Activated CD8-positive, alpha-beta memory T cell treated with anti-CD3 and anti-CD28 coated beads for 1 hour (primary cell): ENCODE data around the gene MEF2D.

Experiments used
- DNase-seq, 2 donors: peaks; one replicate each; pipeline ENCODE4 v3.0.0-alpha.2; 2020; ENCODE audit warnings: low read depth in 1 of 2; ENCODE audit errors: extremely low read depth in 1 of 2

The MEF2D gene

DNA sequence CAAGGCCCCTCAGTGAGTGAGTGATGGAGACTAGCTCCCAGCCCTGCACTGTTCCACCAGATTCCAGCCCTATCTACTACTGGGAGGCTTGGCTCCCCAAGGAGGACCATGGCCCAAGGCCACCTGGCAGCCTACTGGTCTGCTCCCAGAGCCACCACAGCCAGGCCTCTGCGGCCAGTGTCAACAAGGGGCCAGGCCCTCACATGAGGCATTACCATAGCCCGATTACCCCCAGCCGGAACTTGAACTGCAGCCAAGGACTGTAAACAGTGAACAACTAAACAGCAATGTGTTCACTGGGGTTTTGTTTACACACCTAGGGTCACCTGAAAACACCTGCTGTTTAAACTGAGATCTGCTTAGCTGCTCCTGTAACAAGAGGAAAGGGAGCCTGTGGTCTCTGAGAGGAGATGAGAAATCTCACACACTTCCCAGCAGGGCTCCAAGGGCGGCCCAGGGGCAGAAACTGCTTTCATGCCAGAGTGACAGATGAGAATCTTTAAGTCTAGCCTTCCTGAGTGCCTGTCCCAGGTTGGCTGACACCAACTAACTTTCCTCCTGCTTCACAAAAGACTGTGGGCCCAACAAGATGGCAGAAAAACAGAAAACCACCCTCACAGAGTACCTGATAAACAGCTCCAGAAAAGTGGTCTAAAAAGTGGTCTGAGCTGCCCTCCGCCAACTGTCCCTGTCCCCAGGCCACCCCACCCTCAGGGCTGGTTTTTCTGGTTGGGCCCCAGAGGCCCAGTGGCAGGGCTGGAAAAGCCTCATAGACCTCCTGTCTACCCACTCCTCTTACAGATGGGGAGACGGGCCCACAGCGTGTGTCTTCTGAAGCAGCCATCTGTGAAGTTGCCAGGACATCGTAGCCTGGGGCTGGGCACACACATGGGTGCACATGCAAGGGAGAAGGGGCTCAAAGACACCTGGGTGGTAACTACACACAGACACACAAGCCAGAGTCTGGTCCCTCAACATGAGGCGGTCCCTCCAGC lies 28.8 kb downstream of the MEF2D start:
- DNase-seq = no peak

DNA sequence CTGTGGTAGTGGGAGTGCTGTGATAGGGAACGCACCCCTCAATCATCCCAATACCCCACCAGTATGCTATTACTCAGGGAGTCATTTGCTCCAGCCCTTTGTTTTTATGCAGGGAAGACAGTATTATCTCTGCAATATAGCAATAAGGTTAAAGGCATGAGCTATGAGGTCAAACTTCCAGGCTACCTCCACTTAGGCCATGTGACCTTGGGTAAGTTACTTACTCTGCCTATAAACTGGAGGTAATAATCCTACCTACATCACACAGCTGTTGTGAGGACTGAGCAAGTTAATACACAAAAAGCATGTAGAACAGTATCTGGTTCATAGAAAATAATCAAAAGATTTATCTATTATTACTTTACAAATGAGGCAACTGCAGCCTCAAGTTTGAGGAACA lies 30.1 kb downstream of the MEF2D start:
- no peak for DNase-seq

DNA sequence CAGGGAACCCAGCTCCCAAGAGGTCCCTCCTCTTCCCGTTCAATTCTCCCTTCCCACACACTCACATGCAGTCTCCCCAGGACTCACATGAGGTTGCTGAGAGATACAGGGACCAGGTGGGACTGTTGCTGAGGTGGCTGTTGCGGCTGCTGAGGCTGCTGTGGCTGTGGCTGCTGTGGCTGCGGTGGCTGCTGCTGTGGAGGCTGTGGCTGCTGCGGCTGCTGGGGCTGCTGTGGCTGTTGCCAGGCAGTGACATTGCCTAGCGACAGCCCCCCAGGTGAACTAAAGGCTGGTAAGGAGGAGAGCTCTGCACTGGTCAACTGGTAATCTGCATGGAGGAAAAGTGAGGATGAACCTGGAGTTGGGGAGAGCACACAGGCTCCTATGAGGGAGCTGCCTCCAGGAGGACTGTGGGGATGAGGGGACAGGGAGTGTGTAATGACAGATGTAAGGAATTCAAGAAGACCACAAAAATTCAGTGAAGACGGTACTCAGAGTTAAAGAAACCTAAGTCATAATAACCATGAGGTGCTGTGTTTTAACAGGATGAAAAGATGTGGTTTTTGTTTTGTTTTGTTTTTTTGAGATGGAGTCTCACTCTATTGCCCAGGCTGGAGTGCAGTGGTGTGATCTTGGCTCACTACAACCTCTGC lies 31.8 kb downstream of the MEF2D start:
- DNase-seq = no peak

DNA sequence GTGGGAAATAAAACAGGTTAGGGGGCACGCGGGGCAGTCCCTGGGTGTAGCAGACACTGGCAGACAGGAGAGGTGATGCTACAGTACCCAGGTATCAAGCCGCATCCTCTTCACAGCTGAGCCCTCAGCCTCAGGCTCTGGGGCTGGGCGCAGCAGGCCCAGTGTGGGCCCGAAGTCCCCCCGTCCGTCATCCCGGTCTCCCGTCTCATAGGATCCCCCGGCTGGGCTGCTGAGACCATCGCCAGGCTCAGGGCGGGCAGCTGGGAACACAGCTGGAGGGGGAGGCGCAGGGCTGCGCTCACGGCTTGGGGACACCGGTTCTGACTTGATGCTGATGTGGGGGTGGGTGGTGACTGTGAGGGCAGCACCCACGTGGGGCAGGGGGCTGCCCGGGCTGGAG lies 32.7 kb downstream of the MEF2D start:
- no peak for DNase-seq

DNA sequence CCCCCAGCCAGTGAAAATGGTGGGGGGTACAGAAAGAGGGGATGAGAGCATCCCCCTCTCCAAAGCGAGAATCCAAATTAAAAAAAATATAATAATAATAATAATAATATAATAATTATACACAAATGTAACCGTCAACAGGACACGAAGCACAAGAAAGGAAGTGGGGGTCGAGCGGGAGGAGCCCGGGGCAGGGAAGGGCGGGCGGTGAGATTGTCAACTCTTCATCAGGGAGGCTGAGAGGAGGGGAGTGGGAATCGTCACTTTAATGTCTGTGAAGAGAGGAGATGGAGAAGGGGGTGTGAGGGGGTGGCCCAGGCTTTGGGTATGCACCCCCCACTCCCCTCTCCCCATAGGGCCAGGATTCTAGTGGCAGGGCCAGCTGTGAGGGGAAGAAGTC lies 33.2 kb downstream of the MEF2D start:
- DNase-seq = no peak

DNA sequence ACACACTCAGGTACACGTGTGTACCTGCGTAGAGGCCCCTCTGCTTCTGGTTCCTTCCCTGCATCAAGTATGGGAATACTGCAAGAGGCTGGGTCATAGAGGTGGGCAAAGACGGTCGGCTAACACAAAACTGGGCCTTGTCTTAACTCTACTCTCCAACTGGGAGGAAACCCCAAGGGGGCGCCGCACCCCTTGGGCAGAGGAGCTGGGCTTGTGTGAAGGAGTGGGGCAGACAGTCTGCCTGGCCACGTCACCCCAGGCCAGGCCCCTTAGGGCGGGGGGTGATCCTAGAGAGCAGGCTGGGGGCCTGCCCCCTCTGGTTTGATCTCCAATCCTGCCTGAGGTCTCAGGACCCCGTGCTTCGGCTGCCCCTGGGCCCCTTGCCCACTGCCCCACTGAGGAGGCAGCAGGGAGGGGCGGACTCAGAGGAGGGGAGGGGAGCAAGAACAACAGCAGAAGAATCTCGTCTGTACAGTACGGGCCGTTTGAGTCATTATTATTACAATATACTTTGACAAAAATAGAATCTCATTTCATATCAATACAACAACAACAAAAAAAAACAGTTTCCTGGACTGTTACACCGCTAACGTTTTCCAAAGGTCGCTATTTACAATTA lies 34.7 kb downstream of the MEF2D start:
- DNase-seq = no peak

DNA sequence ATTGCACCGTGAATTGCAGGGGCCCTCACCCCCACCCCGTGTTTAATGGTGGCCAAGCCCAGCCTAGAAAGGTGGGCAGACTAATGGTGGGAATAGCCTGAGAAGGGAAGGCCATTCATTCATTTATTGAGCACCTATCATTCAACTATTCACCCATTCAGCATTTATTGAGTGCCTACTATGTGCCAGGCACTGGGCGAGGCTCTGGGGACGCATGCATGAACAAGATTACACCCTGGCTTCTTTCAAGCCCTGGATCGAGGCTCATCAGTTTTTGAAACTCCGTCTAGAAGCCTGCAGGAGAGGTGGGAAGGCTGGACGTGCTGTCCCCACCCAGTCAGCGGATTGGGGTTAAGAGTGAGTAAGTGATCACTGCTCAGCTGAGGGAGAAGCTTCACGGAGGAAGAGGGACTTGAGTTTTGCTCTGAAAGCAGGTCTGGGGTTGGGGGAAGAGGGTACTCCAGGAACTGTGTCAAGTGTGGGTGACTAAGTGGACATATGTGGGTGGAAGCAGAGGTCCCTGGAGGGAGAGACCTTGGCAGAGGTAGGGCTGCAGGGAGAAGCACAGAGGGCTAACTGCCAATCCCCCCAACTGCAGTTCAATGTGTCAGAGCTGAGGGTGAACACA lies 35.6 kb downstream of the MEF2D start:
- no peak for DNase-seq

DNA sequence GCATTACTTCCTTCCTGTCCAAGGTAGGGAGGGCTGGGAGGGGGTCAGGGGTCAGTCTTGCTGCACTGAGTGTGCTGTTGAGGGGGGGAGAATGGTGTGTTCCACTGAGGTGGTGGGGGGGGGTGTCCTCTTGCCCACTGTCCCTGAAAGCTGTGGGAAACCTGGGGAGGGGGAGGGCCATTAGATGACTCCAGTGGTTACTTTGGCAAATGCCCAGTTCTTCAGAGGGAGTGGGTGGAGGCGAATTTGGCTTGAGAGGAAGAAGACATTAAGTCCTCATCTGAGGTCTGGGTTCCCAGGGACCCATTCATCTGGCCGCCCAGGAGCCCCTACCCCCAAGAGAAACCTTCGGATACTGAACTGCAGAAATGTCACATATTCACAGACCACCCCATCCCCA lies 36.2 kb downstream of the MEF2D start:
- DNase-seq = no peak

DNA sequence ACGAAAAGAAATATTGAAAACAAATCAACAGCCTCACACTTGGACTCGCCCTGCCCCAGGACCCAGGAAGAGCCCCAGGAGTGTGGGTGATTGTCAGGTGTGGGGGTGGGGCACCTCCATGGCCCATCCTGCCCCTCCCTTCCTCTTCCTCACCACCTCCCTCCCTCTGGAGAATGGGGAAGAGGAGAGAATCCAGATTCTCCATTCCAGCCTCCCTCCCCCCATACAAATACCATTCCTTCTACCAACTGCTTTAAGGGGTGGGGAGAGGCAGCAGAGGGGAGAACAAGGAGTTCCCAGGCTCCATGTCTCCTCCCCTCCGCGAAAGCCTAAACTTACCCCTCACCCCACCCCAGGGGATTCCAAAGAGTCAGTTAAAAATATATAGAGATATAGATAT lies 36.7 kb downstream of the MEF2D start:
- no peak for DNase-seq

DNA sequence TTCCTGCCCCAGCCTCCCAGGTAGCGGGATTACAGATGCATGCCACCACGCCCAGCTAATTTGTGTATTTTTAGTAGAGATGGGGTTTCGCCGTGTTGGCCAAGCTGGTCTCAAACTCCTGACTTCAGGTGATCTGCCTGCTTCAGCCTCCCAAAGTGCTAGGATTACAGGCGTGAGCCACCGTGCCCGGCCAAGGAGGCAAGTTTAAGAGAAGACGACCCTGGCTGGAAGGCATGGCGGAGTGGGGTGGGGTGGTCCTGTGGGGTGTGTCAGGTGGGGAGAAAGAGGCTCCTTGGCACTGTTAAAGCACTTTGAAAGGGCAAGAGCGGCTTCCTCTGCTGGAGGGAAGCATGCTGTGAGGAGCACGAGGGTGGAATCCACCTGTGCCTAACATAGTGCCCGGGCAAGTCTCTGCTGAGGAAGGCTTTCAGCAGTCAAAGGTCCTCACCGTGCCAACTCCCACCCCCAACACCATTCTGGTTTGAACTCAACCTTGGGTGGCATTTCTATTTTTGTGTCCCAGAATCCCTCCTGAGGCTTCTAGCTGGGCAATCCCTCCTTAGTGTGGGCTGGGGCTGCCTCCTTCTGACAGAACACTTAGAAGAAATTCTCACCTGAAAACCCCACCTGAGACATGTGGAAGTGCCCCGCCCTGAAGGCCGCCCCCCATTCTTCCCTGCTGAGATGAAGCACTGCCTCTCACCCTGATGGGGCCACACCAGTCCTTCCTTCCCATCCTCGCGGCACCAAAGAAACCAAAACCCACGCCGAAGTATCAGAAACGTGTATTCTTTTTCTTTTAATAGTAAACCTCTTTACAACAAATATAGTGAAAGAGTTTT lies 37.4 kb downstream of the MEF2D start:
- no peak for DNase-seq

DNA sequence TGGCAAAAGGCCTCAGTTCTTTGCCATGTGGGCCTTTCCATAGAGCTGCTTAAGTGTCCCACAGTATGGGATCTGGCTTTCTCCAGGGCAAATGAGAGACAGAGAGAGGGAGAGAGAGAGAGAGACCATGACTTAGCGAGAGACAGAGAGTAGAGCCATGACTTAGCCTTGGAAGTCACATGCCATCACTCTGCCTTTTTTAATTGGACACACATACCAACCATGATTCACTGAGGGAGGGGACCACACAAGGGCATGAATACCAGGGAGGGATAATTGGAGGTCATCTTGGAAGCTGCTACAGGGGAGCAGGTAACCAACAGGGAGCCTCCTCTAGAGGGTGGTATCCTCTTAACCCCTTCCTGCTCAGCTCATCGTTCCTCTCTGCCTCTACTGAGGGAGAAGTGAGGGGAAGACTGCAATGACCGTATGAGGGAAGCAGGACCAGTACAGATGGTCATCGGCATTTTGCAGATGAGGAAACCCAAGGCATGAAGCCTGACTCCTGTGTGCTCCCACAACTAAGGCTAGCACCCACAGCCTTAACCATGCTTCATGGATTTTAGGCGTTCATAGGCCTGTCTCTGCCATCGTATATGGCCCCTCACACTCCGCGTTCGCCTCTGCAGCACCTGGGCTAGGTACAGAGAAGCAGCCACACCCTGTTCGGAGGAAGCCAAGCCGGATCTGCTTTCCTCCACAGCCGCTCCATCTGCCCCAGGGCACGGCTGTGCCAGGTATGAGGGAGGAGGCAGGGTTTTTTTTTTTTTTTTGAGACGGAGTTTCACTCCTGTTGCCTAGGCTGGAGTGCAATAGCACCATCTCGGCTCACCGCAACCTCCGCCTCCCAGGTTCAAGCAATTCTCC lies 38.6 kb downstream of the MEF2D start:
- no peak for DNase-seq

DNA sequence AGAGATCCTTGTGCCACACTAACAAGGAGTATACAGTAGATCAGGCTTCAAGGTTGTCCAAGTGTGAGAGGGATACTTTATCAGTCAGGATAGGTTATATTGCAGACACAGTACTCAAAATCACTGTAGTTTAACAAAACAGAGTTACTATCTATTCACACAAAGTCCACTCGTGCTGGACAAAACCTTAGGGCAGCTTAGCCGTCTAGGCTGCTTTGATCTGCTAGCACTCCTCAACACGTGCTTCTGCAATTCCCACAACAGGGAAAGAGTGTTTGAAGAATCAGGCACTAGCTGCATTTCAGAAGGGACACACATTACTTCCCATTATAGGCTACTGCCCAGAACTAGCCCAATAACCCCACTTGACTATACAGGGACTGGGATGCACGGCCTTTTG lies 39.5 kb downstream of the MEF2D start:
- no peak for DNase-seq

DNA sequence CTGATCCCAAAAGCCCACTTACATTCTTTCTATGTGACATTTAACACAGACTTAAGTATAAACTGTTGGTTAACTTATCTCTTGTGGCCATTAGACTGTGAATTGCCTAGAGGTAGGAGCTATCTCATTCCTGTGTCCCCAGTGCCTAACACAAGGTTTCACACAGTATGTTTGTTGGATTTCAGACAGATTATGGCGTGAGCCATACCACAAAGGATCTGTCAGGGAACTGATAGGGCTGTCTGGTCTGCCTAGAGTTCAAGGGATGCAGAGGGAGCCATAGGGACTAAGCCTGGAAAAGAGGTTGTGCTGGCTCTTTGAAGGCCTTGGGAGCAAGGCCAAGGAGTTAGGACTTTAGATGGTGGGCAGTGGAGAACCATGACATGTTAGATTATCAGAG lies 40.0 kb downstream of the MEF2D start:
- no peak for DNase-seq

DNA sequence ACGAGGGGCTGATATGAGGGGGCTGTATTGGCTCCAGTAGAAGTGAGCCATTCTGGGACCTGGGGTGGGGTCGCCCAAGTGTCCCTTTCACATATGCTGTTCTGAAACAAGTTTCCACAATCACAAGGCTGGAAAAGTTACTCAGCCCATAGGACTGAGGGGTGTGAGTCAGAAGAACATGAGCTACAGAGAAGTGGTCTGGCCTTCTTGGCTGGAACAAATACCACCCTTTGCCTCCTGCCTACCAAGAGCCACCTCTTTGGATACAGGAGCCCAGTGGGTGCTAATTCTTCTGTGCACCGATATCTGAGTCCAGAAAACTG lies 42.4 kb downstream of the MEF2D start:
- no peak for DNase-seq

DNA sequence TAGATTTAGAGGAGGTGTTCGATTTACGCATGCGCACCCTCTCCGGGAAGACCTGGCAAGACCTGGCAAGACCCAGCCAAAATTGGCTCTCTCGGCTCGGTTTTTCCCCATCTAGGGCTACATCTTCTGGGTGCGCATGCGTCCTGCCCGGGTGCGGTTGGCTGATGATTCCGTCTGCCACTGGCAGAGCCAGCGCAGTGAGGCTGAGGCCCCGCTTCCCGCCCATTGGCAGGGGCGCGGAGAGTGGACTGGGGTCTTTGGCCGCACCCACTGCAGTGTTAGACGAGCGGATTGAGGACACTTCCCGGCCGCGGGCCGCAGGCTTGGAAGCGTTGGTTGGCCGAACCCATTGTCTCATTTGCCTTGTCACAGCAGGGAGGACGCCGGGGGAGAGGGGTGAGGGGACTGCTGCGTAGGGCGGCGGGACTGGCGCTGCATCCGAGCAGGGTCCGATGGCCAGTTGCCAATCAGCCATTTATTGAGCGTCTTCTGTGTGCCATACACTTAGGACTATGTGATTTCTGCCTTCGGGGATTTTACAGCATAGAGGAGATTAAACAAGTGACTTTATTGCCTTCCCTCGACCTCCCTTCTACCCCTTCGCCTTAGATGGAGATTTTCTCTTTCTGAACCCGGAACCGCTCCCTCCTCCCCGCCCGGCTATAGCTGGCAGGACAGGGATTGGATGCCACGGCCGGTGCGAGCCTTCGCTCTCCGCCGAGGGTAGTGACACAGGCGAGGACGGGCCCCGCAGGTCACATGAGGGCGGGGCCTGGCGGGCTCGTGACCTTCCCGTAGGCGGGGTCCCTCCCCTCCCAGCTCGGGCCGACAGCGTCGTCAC lies 43.7 kb downstream of the MEF2D start:
- peak; percentile 93 to 96 for DNase-seq

DNA sequence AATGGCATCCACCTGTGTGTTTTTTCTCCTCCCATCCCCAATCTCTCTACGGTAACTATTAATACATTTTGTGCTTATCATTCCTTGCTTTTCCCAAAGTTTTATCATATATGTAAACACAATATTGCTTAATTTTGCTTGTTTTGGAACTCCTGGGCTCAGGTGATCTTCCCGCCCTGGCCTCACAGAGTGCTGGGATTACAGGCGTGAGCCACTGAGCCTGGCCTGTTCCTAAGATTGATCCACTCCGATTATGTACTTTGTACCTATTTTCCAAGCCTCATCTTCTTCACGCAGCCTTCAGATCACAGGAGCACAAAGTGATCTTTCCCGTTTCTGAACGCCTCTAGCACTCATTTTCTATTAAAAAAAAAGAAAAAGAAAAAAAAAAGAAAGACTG lies 45.2 kb downstream of the MEF2D start:
- no peak for DNase-seq

DNA sequence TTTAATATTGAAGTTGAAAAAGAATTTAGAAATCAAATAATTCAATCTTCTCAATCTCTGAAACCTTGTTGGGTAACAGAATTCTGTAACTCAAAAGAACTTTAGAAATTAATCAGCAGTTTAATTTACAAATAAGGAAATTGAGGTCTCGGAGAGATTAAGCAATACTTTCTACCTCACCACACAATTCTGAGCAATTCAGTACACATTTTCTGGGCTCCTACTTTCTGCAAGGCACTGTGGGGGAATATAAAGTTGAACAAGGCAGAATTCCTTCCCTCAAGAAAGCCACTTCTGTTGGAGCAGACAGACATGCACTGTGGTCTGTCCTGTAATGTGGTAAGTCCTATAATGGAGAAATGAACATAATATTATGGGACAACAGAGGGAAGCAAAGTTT lies 47.7 kb downstream of the MEF2D start:
- DNase-seq = no peak

DNA sequence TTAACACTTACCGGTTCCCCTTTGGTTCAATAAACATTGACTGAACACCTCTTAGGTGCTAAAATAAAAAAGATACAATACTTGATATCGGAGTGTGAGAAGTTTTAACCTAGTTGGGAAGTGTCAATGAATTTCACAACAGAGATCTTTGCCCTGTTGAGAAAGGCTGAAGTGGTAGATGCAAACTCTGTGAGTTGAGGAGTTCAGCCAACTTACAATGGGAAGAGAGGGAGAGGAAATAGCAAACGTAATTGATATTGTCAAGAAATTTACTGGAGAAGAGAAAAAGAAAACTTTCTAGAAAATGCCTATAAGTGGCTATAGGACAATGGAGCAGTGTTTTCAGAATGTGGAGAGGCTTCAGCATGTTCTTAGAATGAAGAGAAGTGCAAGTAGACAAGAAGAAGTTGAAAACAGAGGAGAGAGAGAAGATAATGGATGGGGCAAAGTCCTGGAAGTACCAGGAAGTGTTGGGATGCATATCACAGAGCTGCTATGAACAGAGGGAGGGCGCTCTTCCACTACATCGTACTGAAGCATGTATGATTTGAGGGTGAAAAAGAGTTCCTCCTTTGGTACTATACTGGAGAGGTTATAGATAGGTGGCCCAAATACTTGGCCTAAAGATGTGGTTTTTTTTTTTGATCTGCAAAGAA lies 48.9 kb downstream of the MEF2D start:
- DNase-seq = no peak
